Adrenal gland (tissue), 12 donors: ENCODE measurements around the gene KRTAP19-8. TPM values are rescaled to one million over a fixed set of nuclear protein-coding genes. Genes with fewer than 3 reads are reported as not detected.

Source experiments
- DNase-seq, 7 donors: peaks; one replicate each; pipeline ENCODE4 v3.0.0-alpha.2; 2019 to 2020
- H3K27ac ChIP-seq, 5 donors: fragments of 200-600 bp; sonication (generic) in 4 of 5; 1 replicate in 3 of 5; 2 replicates in 2 of 5; pipeline versions ENCODE4 v1.5.1 to v1.8.0; 2016 to 2020; ENCODE audit warnings: mild to moderate bottlenecking in 1 of 5
- H3K27me3 ChIP-seq: fragments of 200-600 bp; 2 replicates; pipeline ENCODE4 v1.8.0; 2021
- H3K36me3 ChIP-seq, 2 donors: fragments of 200-600 bp; replicated peaks in 1 of 2; 1 replicate in 1 of 2; 2 replicates in 1 of 2; pipeline versions ENCODE4 v1.5.1 to v1.8.0; 2018 to 2022
- H3K4me1 ChIP-seq, 2 donors: fragments of 200-600 bp; replicated peaks in 1 of 2; 1 replicate in 1 of 2; 2 replicates in 1 of 2; pipeline versions ENCODE4 v1.5.1 to v1.8.0; 2018 to 2021
- H3K4me3 ChIP-seq, 4 donors: fragments of 200-600 bp; sonication (generic) in 3 of 4; one replicate each; pipeline ENCODE4 v1.5.1; 2016 to 2018
- H3K9me3 ChIP-seq, 3 donors: fragments of 200-600 bp; sonication (generic) in 1 of 3; replicated peaks in 1 of 3; 1 replicate in 2 of 3; 2 replicates in 1 of 3; pipeline versions ENCODE4 v1.5.1 to v1.8.0; 2016 to 2021
- CTCF ChIP-seq, 6 experiments: fragments of 450-650 bp in 4 of 6; fragments of 200-600 bp in 2 of 6; sonication (generic) in 1 of 6; IDR thresholded peaks; 1 replicate in 5 of 6; 2 replicates in 1 of 6; pipeline versions ENCODE4 v1.5.1 to v1.8.0; 2016 to 2021; ENCODE audit warnings: antibody characterized with exemption in 6 of 6, mild to moderate bottlenecking in 2 of 6, moderate library complexity in 1 of 6
- POLR2A ChIP-seq, 2 donors: fragments of 450-650 bp; IDR thresholded peaks; one replicate each; pipeline ENCODE4 v1.6.1; 2017; ENCODE audit warnings: antibody characterized with exemption in 2 of 2, mild to moderate bottlenecking in 2 of 2, moderate library complexity in 1 of 2
- WGBS, 4 donors: extraction: QIAGEN DNeasy Blood & Tissue Kit in 2 of 4; methylation state at CpG; one replicate each; pipeline versions ENCODE4 v1.1.5 to v1.1.7; 2013 to 2017; 5-methylcytosine and 5-hydroxymethylcytosine counted together
- intact Hi-C, 2 donors: fragments of 100-400 bp; cut with DNase I; formaldehyde crosslinking; loops; one replicate each; pipeline versions ENCODE4 v1.14.1 to v1.15.0; 2022 to 2023
- polyA plus RNA-seq, 3 donors: library from polyadenylated mRNA; stranded (reverse); fragments of 200-250 nt in 2 of 3; fragments of 350-450 nt in 1 of 3; fragmentation: Illumina TruSeq in 1 of 3; extraction: RNeasy Lipid Tissue Mini Kit (QIAGEN cat#74804) in 1 of 3; gene quantifications; one replicate each; pipeline ENCODE4 v1.2.3, GENCODE V29; 2013 to 2014
- total RNA-seq, 9 donors: library from RNA; depleted of rRNA in 4 of 9; stranded (reverse); fragments of >200 nt in 4 of 9; fragments of 120-200 nt in 1 of 9; fragmentation: NEBNext Ultra II Directional in 1 of 9; extraction: Animal tissue kit (Norgen Biotek cat#: 25700) in 1 of 9; gene quantifications; one replicate each; pipeline versions ENCODE4 v1.1.0 to v1.2.4, GENCODE V29; 2013 to 2023
- donor health status: healthy with polysubstance abuse.
- donor health status: Bipolar disorder and iron deficiency.
- donor health status: DM: yes; HTN: yes; CAD: no.
- donor health status: DM: no; HTN: no; CAD: no.
- donor health status: DM: no; HTN: no; CAD: no.
- donor health status: DM: yes; HTN: yes; CAD: no.

Gene KRTAP19-8
- total and polyA plus RNA-seq, 12 donors: not detected

GRCh38 chr21:31042080-31042464 is 3.8 kb upstream of the KRTAP19-8 start:
- no peak for DNase-seq
- TF ChIP-seq POLR2A (IDR thresholded peaks at IDR 0.05) (no peak), CTCF (IDR thresholded peaks at IDR 0.05) (no peak)
- Histone ChIP-seq H3K9me3 (no peaks in the 10 kb centered on the region), H3K27ac (no peak overlapping the region), H3K4me1 (no peaks in the 10 kb centered on the region), H3K36me3 (no peaks in the 10 kb centered on the region), H3K27me3 (no peaks in the 10 kb centered on the region), H3K4me3 (no peak overlapping the region)
- intact Hi-C loops: no loop called here
- WGBS, 4 donors: 67 to 72% (median 70%) methylated on average over 1 of the region's 1 CpG

- Histone ChIP-seq H3K27ac (no peak overlapping the region), H3K36me3 (no peaks in the 10 kb centered on the region), H3K27me3 (no peaks in the 10 kb centered on the region), H3K9me3 (no peaks in the 10 kb centered on the region), H3K4me1 (no peaks in the 10 kb centered on the region), H3K4me3 (no peak overlapping the region)
- DNase-seq: no peak
- WGBS, 4 donors: 72 to 74% (median 74%) methylated on average over 8 to 11 of the region's 11 CpGs
- no peak for TF ChIP-seq POLR2A (IDR thresholded peaks at IDR 0.05)
- no peak for TF ChIP-seq CTCF (IDR thresholded peaks at IDR 0.05)
- intact Hi-C loops: no loop called here
Measured at GRCh38 chr21:31041295-31042079, 3.2 kb upstream of the KRTAP19-8 start.

- H3K27ac ChIP-seq: no peak overlapping the region
- H3K4me1 ChIP-seq: no peaks in the 10 kb centered on the region
- no peak overlapping the region for H3K4me3 ChIP-seq
- TF ChIP-seq CTCF (IDR thresholded peaks at IDR 0.05) (no peak), POLR2A (IDR thresholded peaks at IDR 0.05) (no peak)
- H3K9me3 ChIP-seq: no peaks in the 10 kb centered on the region
- intact Hi-C loops: no loop called here
- no peaks in the 10 kb centered on the region for H3K36me3 ChIP-seq
- no peaks in the 10 kb centered on the region for H3K27me3 ChIP-seq
- no peak for DNase-seq
Measured at GRCh38 chr21:31034378-31034777, 3.9 kb downstream of the KRTAP19-8 start.

GRCh38 chr21:31030367-31031106 is 7.7 kb downstream of the KRTAP19-8 start:
- TF ChIP-seq POLR2A (IDR thresholded peaks at IDR 0.05) (no peak), CTCF (IDR thresholded peaks at IDR 0.05) (no peak)
- 76 to 82% (median 79%) methylated on average over 3 of the region's 3 CpGs for WGBS, 4 donors
- H3K27ac ChIP-seq: no peak overlapping the region
- H3K4me3 ChIP-seq: no peak overlapping the region
- H3K27me3 ChIP-seq: no peaks in the 10 kb centered on the region
- H3K9me3 ChIP-seq: no peaks in the 10 kb centered on the region
- no peaks in the 10 kb centered on the region for H3K4me1 ChIP-seq
- no peak for DNase-seq
- H3K36me3 ChIP-seq: no peaks in the 10 kb centered on the region
- intact Hi-C loops: no loop called here
